Smooth muscle cell of the brain vasculature (primary cell): ENCODE measurements around the gene CCDC148.

Experiments
- DNase-seq: peaks from one replicate; pipeline ENCODE4 v3.0.0-alpha.2; 2012; ENCODE audit warnings: low read depth, low spot score

The CCDC148 gene

DNA sequence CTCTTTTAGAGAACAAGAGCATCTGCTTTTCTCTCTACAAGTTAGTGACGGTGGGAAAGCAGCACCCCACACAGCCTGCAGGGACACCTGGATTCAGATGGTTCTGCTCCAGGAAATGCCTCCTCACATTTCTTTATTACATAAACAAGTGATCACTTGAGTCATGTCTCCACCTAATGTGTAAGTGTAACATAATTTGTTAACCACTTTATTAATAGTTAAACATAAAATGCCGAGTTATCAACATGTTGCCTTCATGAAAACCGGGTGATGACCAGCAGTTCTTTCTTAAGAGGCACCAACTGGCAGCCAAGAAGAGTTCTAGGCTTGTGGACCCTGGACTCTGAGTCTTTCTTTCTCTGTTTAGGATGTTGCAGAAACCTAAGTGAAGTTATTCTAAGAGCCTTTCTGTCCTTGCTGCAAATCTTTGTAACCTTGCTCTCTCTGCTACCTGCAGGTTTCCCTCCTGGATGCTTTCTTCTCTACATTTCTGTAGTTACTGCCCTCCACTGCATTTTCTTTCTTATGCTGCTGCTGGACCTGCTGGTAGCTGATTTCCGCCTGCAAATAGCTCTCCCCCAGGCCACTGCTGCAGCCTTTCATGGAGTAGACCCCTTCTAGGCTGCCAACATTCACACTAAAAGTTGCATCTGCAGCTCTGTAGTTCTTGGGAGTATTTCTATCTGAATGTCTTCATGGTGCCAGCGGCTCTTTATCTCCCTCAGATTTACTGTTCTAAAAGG lies 330.6 kb downstream of the CCDC148 start:
- DNase-seq = no peak

GRCh38 chr2:158124896-158125295 lies 331.7 kb downstream of the CCDC148 start:
- no peak for DNase-seq
